ENCODE data around the gene ZNF423.

The ZNF423 gene

GRCh38 chr16:49615576-49615975 is 240.3 kb downstream of the ZNF423 start:
- Histone ChIP-seq H3K27ac (ENCODE audit: low read depth in 2 of 2, low read length in 2 of 2) (no peak overlapping the region), H3K4me3 (ENCODE audit: low read length in 2 of 2) (no peak overlapping the region), H3K36me3 (ENCODE audit: control insufficient read depth in 2 of 2, insufficient read depth in 2 of 2, low read length in 2 of 2) (no peaks in the 10 kb centered on the region), H3K9ac (ENCODE audit: low read depth in 1 of 2, low read length in 2 of 2) (no peak overlapping the region), H3K9me3 (ENCODE audit: control insufficient read depth in 2 of 2, low read length in 2 of 2) (no peaks in the 10 kb centered on the region), H3K4me1 (ENCODE audit: control insufficient read depth in 2 of 2, insufficient read depth in 2 of 2, low read length in 2 of 2) (no peaks in the 10 kb centered on the region), H3K27me3 (ENCODE audit: control insufficient read depth in 2 of 2, insufficient read depth in 2 of 2, low read length in 2 of 2) (no peaks in the 10 kb centered on the region)

- Histone ChIP-seq H3K9ac (ENCODE audit: low read depth in 1 of 2, low read length in 2 of 2) (no peak overlapping the region), H3K36me3 (ENCODE audit: control insufficient read depth in 2 of 2, insufficient read depth in 2 of 2, low read length in 2 of 2) (no peaks in the 10 kb centered on the region), H3K27me3 (ENCODE audit: control insufficient read depth in 2 of 2, insufficient read depth in 2 of 2, low read length in 2 of 2) (no peaks in the 10 kb centered on the region), H3K9me3 (ENCODE audit: control insufficient read depth in 2 of 2, low read length in 2 of 2) (no peaks in the 10 kb centered on the region), H3K27ac (ENCODE audit: low read depth in 2 of 2, low read length in 2 of 2) (no peak overlapping the region), H3K4me1 (ENCODE audit: control insufficient read depth in 2 of 2, insufficient read depth in 2 of 2, low read length in 2 of 2) (no peaks in the 10 kb centered on the region), H3K4me3 (ENCODE audit: low read length in 2 of 2) (no peak overlapping the region)
Measured at GRCh38 chr16:49610983-49611382, 244.9 kb downstream of the ZNF423 start.

GRCh38 chr16:49608779-49609178 is 247.1 kb downstream of the ZNF423 start:
- H3K4me1 ChIP-seq (ENCODE audit: control insufficient read depth in 2 of 2, insufficient read depth in 2 of 2, low read length in 2 of 2), result no peaks in the 10 kb centered on the region
- no peaks in the 10 kb centered on the region for H3K36me3 ChIP-seq (ENCODE audit: control insufficient read depth in 2 of 2, insufficient read depth in 2 of 2, low read length in 2 of 2)
- H3K9ac ChIP-seq (ENCODE audit: low read depth in 1 of 2, low read length in 2 of 2), result no peak overlapping the region
- H3K9me3 ChIP-seq (ENCODE audit: control insufficient read depth in 2 of 2, low read length in 2 of 2), result no peaks in the 10 kb centered on the region
- H3K27me3 ChIP-seq (ENCODE audit: control insufficient read depth in 2 of 2, insufficient read depth in 2 of 2, low read length in 2 of 2), result no peaks in the 10 kb centered on the region
- H3K4me3 ChIP-seq (ENCODE audit: low read length in 2 of 2), result no peak overlapping the region
- no peak overlapping the region for H3K27ac ChIP-seq (ENCODE audit: low read depth in 2 of 2, low read length in 2 of 2)

- no peak overlapping the region for H3K9ac ChIP-seq (ENCODE audit: low read depth in 1 of 2, low read length in 2 of 2)
- H3K4me1 ChIP-seq (ENCODE audit: control insufficient read depth in 2 of 2, insufficient read depth in 2 of 2, low read length in 2 of 2), result no peaks in the 10 kb centered on the region
- H3K4me3 ChIP-seq (ENCODE audit: low read length in 2 of 2), result no peak overlapping the region
- no peaks in the 10 kb centered on the region for H3K27me3 ChIP-seq (ENCODE audit: control insufficient read depth in 2 of 2, insufficient read depth in 2 of 2, low read length in 2 of 2)
- no peaks in the 10 kb centered on the region for H3K36me3 ChIP-seq (ENCODE audit: control insufficient read depth in 2 of 2, insufficient read depth in 2 of 2, low read length in 2 of 2)
- no peaks in the 10 kb centered on the region for H3K9me3 ChIP-seq (ENCODE audit: control insufficient read depth in 2 of 2, low read length in 2 of 2)
- no peak overlapping the region for H3K27ac ChIP-seq (ENCODE audit: low read depth in 2 of 2, low read length in 2 of 2)
Measured at GRCh38 chr16:49608098-49608497, 247.8 kb downstream of the ZNF423 start.

- Histone ChIP-seq H3K27ac (ENCODE audit: low read depth in 2 of 2, low read length in 2 of 2) (no peak overlapping the region), H3K9ac (ENCODE audit: low read depth in 1 of 2, low read length in 2 of 2) (no peak overlapping the region), H3K4me1 (ENCODE audit: control insufficient read depth in 2 of 2, insufficient read depth in 2 of 2, low read length in 2 of 2) (no peaks in the 10 kb centered on the region), H3K9me3 (ENCODE audit: control insufficient read depth in 2 of 2, low read length in 2 of 2) (no peaks in the 10 kb centered on the region), H3K4me3 (ENCODE audit: low read length in 2 of 2) (no peak overlapping the region), H3K27me3 (ENCODE audit: control insufficient read depth in 2 of 2, insufficient read depth in 2 of 2, low read length in 2 of 2) (no peaks in the 10 kb centered on the region), H3K36me3 (ENCODE audit: control insufficient read depth in 2 of 2, insufficient read depth in 2 of 2, low read length in 2 of 2) (no peaks in the 10 kb centered on the region)
Measured at GRCh38 chr16:49605536-49606254, 250.2 kb downstream of the ZNF423 start.

GRCh38 chr16:49604602-49605001 is 251.3 kb downstream of the ZNF423 start:
- Histone ChIP-seq H3K9me3 (ENCODE audit: control insufficient read depth in 2 of 2, low read length in 2 of 2) (no peaks in the 10 kb centered on the region), H3K27me3 (ENCODE audit: control insufficient read depth in 2 of 2, insufficient read depth in 2 of 2, low read length in 2 of 2) (no peaks in the 10 kb centered on the region), H3K36me3 (ENCODE audit: control insufficient read depth in 2 of 2, insufficient read depth in 2 of 2, low read length in 2 of 2) (no peaks in the 10 kb centered on the region), H3K4me1 (ENCODE audit: control insufficient read depth in 2 of 2, insufficient read depth in 2 of 2, low read length in 2 of 2) (no peaks in the 10 kb centered on the region), H3K4me3 (ENCODE audit: low read length in 2 of 2) (no peak overlapping the region), H3K27ac (ENCODE audit: low read depth in 2 of 2, low read length in 2 of 2) (no peak overlapping the region), H3K9ac (ENCODE audit: low read depth in 1 of 2, low read length in 2 of 2) (no peak overlapping the region)

GRCh38 chr16:49603956-49604355 is 252.0 kb downstream of the ZNF423 start:
- Histone ChIP-seq H3K27ac (ENCODE audit: low read depth in 2 of 2, low read length in 2 of 2) (no peak overlapping the region), H3K9me3 (ENCODE audit: control insufficient read depth in 2 of 2, low read length in 2 of 2) (no peaks in the 10 kb centered on the region), H3K27me3 (ENCODE audit: control insufficient read depth in 2 of 2, insufficient read depth in 2 of 2, low read length in 2 of 2) (no peaks in the 10 kb centered on the region), H3K36me3 (ENCODE audit: control insufficient read depth in 2 of 2, insufficient read depth in 2 of 2, low read length in 2 of 2) (no peaks in the 10 kb centered on the region), H3K9ac (ENCODE audit: low read depth in 1 of 2, low read length in 2 of 2) (no peak overlapping the region), H3K4me1 (ENCODE audit: control insufficient read depth in 2 of 2, insufficient read depth in 2 of 2, low read length in 2 of 2) (no peaks in the 10 kb centered on the region), H3K4me3 (ENCODE audit: low read length in 2 of 2) (no peak overlapping the region)

- Histone ChIP-seq H3K27me3 (ENCODE audit: control insufficient read depth in 2 of 2, insufficient read depth in 2 of 2, low read length in 2 of 2) (no peaks in the 10 kb centered on the region), H3K36me3 (ENCODE audit: control insufficient read depth in 2 of 2, insufficient read depth in 2 of 2, low read length in 2 of 2) (no peaks in the 10 kb centered on the region), H3K9me3 (ENCODE audit: control insufficient read depth in 2 of 2, low read length in 2 of 2) (no peaks in the 10 kb centered on the region), H3K9ac (ENCODE audit: low read depth in 1 of 2, low read length in 2 of 2) (no peak overlapping the region), H3K27ac (ENCODE audit: low read depth in 2 of 2, low read length in 2 of 2) (no peak overlapping the region), H3K4me1 (ENCODE audit: control insufficient read depth in 2 of 2, insufficient read depth in 2 of 2, low read length in 2 of 2) (no peaks in the 10 kb centered on the region), H3K4me3 (ENCODE audit: low read length in 2 of 2) (no peak overlapping the region)
Measured at GRCh38 chr16:49602976-49603310, 253.0 kb downstream of the ZNF423 start.

GRCh38 chr16:49602201-49602975 is 253.5 kb downstream of the ZNF423 start:
- Histone ChIP-seq H3K36me3 (ENCODE audit: control insufficient read depth in 2 of 2, insufficient read depth in 2 of 2, low read length in 2 of 2) (no peaks in the 10 kb centered on the region), H3K4me1 (ENCODE audit: control insufficient read depth in 2 of 2, insufficient read depth in 2 of 2, low read length in 2 of 2) (no peaks in the 10 kb centered on the region), H3K27me3 (ENCODE audit: control insufficient read depth in 2 of 2, insufficient read depth in 2 of 2, low read length in 2 of 2) (no peaks in the 10 kb centered on the region), H3K27ac (ENCODE audit: low read depth in 2 of 2, low read length in 2 of 2) (no peak overlapping the region), H3K4me3 (ENCODE audit: low read length in 2 of 2) (no peak overlapping the region), H3K9ac (ENCODE audit: low read depth in 1 of 2, low read length in 2 of 2) (no peak overlapping the region), H3K9me3 (ENCODE audit: control insufficient read depth in 2 of 2, low read length in 2 of 2) (no peaks in the 10 kb centered on the region)

- peaks cover 0 to 4% of the 10 kb centered on the region in 2 donors for H3K4me1 ChIP-seq (ENCODE audit: control insufficient read depth in 2 of 2, insufficient read depth in 2 of 2, low read length in 2 of 2)
- H3K9me3 ChIP-seq (ENCODE audit: control insufficient read depth in 2 of 2, low read length in 2 of 2), result no peaks in the 10 kb centered on the region
- no peak overlapping the region for H3K9ac ChIP-seq (ENCODE audit: low read depth in 1 of 2, low read length in 2 of 2)
- H3K27me3 ChIP-seq (ENCODE audit: control insufficient read depth in 2 of 2, insufficient read depth in 2 of 2, low read length in 2 of 2), result no peaks in the 10 kb centered on the region
- H3K27ac ChIP-seq (ENCODE audit: low read depth in 2 of 2, low read length in 2 of 2), result no peak overlapping the region
- no peak overlapping the region for H3K4me3 ChIP-seq (ENCODE audit: low read length in 2 of 2)
- no peaks in the 10 kb centered on the region for H3K36me3 ChIP-seq (ENCODE audit: control insufficient read depth in 2 of 2, insufficient read depth in 2 of 2, low read length in 2 of 2)
Measured at GRCh38 chr16:49601576-49601975, 254.3 kb downstream of the ZNF423 start.
